Muscle of back (tissue), 11 donors: ENCODE results near the gene RPS21. TPM values are rescaled to one million over a fixed set of nuclear protein-coding genes. Genes with fewer than 3 reads are reported as not detected.

Source experiments
- DNase-seq, 3 donors: peaks; one replicate each; pipeline versions ENCODE4 v3.0.0 to v3.0.0-alpha.2; 2013
- polyA plus RNA-seq, 10 donors: library from polyadenylated mRNA; unstranded; fragments of 120-200 nt; gene quantifications; one replicate each; pipeline ENCODE4 v1.2.1, GENCODE V29; 2013; ENCODE audit not compliant: insufficient read length in 10 of 10

RPS21 gene
- polyA plus RNA-seq, 10 donors = 962 to 1,509 (median 1,097) TPM

DNA sequence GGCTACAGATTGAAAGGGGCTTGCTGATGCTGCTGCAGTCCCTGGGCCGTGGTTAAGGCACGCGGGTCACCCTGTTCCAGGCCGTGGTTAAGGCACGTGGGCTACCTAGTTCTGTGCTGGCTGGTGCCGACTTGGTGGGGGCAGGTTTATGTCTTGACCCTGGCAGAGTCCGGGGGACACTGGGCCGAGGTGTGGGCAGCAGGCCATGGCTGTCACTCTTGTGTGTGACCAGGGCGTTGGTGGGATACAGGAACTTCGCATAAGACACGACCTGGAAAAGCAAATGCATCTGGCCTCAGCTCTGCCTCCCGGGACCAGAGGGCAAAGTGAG lies 6.4 kb downstream of the RPS21 start:
- no peak for DNase-seq

DNA sequence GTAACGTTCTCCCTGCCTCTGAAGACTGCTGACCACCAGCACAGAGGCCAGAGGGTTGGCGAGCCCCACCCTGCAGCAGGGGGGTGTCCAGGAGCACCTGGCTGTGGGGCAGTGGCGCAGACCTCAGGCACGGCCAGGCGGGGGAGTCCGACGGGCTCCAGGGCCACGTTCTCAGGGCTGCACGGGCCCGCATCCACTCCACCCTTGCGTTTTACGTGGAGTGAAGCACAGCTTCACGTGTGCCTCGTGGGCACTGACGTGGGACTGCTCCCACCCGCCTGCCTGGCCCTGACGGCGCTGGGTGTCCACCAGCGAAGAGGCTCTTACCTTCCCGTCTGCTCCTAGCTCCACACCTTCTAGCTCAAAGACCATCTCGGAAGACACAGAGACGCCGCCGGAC lies 6.9 kb downstream of the RPS21 start:
- DNase-seq = no peak

DNA sequence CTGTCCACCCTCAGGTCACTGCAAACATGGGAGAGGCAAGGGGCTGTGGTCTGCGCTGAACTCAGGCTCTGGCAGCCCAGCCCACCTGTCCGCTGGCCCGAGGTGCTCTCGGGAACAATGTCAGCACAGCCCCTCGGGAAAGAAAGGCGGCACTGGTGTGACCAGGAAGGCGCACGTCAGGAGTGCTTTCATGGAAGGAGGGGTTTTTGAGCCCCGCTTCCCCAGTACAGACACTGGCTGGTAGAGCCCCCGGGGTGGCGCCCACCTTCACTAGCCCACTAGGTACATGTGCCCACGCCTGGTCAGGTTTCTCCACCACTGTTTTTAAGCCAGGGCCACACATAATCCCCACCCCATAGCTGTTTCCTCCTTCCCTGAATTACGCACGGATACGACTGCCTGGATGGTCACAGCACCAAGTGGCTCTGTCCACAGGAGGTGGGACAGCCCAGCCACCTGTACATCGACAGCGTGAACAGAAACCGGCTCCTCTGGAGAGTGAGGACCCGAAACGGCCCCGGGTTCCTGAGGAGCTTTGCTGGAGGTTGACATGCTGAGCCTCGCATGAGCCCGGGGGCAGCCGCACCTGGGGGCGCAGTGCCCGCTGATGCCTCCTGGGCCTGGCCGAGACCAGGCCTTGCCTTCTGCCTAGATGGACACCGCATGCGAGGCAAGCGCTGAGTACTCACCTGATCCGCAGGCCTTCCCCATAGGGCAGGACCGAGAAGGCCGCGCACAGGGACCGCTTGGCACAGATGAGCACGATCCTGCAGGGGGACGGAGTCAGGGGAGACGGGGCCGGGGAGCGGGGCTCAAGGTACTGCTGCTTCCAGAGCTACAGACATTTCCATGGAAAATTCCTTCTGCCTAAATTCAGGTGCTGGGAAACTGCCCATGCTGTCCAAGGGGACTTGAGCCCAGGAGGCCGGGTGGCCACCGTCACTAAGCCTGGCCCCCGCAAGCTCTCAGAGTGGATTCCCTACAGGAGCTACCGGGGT lies 7.6 kb downstream of the RPS21 start:
- DNase-seq = no peak

DNA sequence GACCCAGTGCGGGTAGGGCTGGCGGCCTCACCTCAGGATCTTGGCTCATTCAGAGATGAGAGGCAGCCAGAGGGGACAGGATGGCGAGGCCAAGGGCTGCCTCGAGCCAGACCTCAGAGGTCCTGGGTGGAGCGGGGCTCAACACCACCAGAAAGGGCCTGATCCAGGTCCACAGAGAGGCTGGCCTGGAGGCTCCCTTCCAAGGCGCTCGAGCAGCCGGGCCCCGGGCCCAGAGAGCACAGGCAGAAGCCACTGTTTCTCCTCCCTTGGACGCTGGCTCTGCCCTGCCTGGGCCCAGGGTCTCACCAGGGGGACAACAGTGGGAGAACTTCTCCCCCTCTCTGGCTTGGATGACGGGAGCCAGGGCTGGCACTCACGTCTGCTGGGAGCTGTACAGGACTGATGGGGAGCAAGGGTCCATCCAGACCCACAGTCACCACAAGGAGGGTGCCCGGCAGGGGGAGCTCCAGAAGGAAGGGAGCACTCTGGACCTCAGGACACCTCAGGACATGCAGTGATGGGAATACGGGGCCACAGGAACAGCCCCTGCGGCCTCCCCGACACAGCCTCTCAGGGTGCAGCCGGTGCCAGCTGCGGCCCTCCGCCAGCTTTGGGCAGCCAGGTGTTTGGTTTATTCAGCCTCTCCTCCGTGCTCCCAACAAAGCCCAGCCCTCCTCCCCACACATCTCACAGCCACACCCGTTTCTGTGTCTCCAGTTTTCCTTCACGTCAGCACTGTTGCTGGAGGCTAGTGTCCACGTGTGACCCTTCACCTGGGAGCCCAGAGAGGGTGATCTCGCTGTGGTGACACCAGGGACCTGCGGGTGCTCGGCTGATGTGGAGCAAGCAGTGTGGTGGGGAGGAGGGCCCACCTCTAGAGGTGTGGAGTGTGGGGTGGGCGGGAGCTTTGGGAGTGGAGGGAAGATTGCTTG lies 8.7 kb downstream of the RPS21 start:
- DNase-seq = no peak

- DNase-seq = no peak
These were observed 9.7 kb downstream of the RPS21 start for GRCh38 chr20:62396367-62397239.

DNA sequence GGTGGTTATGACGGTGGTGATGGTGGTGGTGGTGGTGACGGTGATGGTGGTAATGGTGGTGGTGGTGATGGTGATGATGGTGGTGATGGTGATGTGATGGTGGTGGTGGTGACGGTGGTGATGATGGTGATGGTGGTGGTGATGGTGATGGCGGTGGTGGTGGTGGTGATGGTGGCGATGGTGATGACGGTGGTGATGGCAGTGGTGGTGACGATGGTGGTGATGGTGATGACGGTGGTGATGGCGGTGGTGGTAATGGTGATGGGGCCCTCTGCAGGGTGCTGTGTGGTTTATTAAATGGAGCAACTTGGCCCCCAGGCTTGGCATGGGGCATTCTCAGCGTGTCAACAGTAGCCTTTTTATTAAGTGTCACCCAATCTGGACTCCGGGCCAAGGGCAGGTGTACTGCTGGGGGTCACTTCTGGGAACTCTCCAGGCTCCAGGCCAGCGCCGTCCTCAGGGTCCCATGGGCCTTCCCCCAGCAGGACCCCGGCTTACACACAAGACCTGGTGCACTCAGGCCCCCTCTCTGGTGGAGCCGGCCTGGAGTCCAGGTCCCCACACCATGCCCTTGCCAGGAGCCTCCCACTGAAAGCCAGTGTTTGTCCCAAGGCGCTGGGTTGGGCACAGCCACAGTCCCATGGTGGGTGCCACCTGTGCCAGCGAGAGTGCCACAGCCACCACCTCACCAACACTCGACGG lies 11.4 kb downstream of the RPS21 start:
- no peak for DNase-seq

GRCh38 chr20:62400021-62400420 lies 13.1 kb downstream of the RPS21 start:
- DNase-seq = no peak

DNA sequence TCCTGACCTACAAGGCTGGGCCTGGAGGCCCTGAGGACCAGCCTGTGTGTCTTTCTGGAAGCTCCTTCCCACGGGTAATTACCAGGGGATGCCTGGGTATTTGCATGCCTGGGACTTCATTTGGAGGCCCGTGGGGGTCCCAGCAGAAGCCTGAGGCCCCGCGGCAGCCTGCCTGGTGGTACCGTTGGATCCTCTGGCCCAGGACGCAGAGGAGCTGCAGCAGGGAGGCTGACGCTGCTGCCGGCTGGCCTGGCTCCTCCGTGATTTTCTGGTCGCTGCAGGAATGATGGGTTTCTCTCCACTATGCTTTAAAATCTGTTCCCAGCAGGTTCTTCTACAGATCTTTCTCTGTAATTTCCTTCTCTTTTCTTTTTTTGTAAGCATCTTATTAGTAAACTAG lies 13.6 kb downstream of the RPS21 start:
- DNase-seq = no peak

DNA sequence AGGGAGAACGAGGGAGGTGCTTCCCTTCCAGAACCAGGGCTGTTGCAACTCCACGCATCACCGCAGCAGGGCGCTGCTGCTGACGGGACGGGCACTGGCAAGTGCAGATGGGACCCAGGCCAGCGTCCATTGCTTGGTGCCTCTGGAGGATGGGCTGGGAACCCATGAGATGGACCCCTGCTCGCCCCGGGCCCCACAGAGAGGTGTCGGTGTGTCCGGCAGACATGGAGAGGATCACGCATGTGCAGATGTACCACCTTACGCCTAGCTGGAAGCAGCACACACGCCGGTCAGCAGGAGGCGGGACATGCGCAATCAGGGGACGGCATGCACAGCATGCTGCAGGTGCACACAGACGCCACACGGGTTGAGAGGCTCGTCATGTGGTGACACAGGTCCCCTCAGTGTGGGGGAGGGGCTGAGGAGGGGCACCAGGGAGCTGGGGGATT lies 14.5 kb downstream of the RPS21 start:
- no peak for DNase-seq

- peak in 1 of 3 donors; percentile 42 for DNase-seq
These were observed 15.7 kb downstream of the RPS21 start for GRCh38 chr20:62402456-62403150.

GRCh38 chr20:62403331-62403730 lies 16.4 kb downstream of the RPS21 start:
- DNase-seq = no peak

DNA sequence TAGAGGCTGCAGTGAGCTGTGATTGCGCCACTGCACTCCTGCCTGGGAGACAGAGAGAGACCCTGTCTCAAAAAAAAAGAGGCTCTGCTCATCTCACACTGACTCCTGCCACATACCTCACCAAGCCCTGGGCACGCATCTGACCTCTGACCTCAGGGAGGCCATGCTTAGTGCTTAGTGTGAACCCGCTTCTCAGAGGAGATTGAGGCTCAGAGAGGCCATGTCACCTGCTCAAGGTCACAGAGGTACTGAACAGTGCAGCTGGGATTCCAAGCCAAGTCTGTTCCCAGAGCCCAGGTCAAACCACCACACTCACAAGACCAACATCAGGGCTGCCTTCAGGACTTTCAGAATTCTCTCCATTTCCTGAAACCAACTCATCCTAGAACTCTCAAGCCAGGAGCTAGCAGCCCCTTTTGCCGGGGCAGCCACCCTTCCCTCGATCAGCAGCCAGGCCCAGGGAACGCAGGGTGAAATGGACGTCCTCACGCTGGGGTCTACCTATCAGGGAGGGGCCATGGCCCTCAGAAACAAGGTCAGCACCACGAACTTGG lies 17.3 kb downstream of the RPS21 start:
- no peak for DNase-seq

GRCh38 chr20:62404761-62405107 lies 17.8 kb downstream of the RPS21 start:
- no peak for DNase-seq

GRCh38 chr20:62405108-62405980 lies 18.4 kb downstream of the RPS21 start:
- DNase-seq = peak in 1 of 3 donors; percentile 48

GRCh38 chr20:62405981-62406513 lies 19.1 kb downstream of the RPS21 start:
- DNase-seq = no peak

DNA sequence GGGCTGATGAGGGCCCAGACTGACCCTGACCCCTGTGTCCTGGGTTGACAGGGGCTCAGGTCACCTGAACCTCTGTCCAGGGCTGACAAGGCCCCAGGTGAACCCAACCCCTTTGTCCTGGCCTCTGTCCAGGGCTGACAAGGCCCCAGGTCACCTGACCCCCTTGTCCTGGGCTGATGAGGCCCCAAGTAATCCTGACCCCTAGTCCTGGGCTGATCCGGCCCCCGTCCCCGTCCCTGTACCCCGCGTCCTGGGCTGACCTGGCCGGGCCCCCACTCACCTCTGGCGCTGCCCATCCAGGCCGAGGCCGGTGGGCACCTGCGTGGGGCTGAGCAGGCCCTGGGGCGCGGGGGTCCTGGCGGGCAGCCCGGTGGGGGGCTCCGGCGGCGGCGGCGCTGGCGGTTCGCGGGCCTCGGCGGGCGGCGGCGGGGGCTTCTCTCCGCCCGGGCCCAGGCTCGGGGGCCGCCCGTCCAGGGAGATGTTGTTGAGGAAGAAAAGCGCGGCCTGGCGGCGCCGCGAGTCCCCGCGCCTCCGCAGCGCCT lies 19.8 kb downstream of the RPS21 start:
- DNase-seq = peak in 1 of 3 donors; percentile 26

DNA sequence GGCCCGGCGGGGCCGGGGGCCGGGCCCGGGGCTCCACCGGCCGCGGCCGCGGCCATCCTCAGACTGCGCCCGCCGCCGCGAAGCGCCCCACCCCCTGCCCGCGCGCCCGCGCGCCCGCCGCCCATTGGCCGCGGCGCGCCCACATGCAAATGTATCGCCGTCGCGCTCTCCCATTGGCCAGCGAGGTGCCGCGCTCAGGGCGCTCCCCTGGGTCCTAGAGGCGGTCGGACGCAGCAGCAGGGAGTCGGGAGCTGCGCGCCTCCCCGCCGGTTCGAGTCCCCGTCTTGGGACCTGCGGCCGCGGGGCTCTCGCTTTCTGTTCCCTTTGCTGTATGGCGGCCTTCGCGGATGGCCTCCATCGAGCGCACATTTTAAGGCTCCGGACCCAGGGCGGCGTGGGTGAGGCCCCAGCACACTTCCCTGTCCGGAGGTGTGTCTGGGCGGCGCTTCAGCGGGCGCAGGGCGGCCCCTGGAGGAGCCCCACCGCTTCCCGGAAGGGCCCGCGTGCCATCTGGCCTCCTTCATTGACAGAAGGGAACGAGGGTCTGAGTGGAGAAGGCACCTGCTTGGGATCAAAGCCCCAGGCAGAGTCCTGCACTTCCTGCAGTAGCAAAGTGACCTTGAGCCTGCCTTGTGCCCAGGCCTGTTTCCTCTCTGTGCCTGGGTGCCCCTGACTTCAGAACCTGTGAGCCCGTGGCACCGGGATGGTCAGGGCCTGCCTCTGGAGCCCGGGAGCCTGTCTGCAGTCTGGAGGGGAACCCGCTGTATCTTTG lies 20.5 kb downstream of the RPS21 start, which contains the start of gene CABLES2:
Gene CABLES2, minus strand, starts transcription at position 65 of the 772 bp plus-strand sequence. Its CDS starts 9 bp downstream, at position 56.
- DNase-seq = peak; percentile 93 to 97 (median 95)
